ENCODE measurements around the gene IL1B. TPM values are rescaled to one million over a fixed set of nuclear protein-coding genes. Genes with fewer than 3 reads are reported as not detected.
"Not testable (repeated sequence)": the region's sequence is repeated elsewhere in the genome, so short reads cannot be mapped to it uniquely, and the experiment has no call there.

The IL1B gene
- total RNA-seq, 1 donor, result 0.36 TPM

- no peaks in the 10 kb centered on the region for H3K36me3 ChIP-seq (ENCODE audit: insufficient read depth, low read length)
- H4K20me1 ChIP-seq (ENCODE audit: insufficient read depth, low read length), result no peaks in the 10 kb centered on the region
- H2AFZ ChIP-seq (ENCODE audit: low read length), result no peak overlapping the region
- peaks cover 12% of the 10 kb centered on the region for H3K4me1 ChIP-seq (ENCODE audit: insufficient read depth, low read length)
- H3K9me3 ChIP-seq (ENCODE audit: low read depth, low read length), result no peaks in the 10 kb centered on the region
- no peaks in the 10 kb centered on the region for H3K79me2 ChIP-seq (ENCODE audit: insufficient read depth, low read length)
- no peak for TF ChIP-seq CTCF (IDR thresholded peaks at IDR 0.05; ENCODE audit: extremely low read depth, low read depth, low read length)
- no peak overlapping the region for H3K4me2 ChIP-seq (ENCODE audit: insufficient read depth, low read length)
- H3K4me3 ChIP-seq (ENCODE audit: insufficient read depth, low read length), result no peak overlapping the region
- H3K27ac ChIP-seq (ENCODE audit: low read depth, low read length), result no peak overlapping the region
- no peaks in the 10 kb centered on the region for H3K27me3 ChIP-seq (ENCODE audit: insufficient read depth, low read length)
- DNase-seq (ENCODE audit: insufficient read length, low spot score, missing footprints), result no peak
Observed at GRCh38 chr2:112866128-112866835, 29.7 kb upstream of the IL1B start.

DNA sequence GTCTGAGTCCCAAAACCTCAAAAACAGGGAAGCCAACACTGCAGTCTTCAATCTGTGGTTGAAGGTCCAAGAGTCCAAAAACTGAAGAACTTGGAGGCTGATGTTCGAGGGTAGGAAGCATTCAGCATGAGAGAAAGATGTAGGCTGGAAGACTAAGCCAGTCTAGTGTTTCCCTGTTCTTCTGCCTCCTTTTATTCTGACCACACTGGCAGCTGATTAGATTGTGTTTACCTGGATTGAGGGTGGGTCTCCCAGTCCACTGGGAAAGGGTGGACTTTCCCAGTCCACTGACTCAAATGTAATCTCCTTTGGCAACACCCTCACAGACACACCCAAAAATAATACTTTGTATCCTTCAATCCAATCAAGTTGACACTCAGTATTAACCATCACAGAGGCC lies 27.5 kb upstream of the IL1B start:
- no peaks in the 10 kb centered on the region for H3K27me3 ChIP-seq (ENCODE audit: insufficient read depth, low read length)
- H2AFZ ChIP-seq (ENCODE audit: low read length), result no peak overlapping the region
- no peak overlapping the region for H3K27ac ChIP-seq (ENCODE audit: low read depth, low read length)
- no peak overlapping the region for H3K4me2 ChIP-seq (ENCODE audit: insufficient read depth, low read length)
- H4K20me1 ChIP-seq (ENCODE audit: insufficient read depth, low read length), result no peaks in the 10 kb centered on the region
- TF ChIP-seq CTCF (IDR thresholded peaks at IDR 0.05; ENCODE audit: extremely low read depth, low read depth, low read length), result no peak
- H3K9me3 ChIP-seq (ENCODE audit: low read depth, low read length), result no peaks in the 10 kb centered on the region
- DNase-seq (ENCODE audit: insufficient read length, low spot score, missing footprints), result no peak
- no peaks in the 10 kb centered on the region for H3K36me3 ChIP-seq (ENCODE audit: insufficient read depth, low read length)
- H3K4me1 ChIP-seq (ENCODE audit: insufficient read depth, low read length), result peaks cover 2% of the 10 kb centered on the region
- H3K79me2 ChIP-seq (ENCODE audit: insufficient read depth, low read length), result no peaks in the 10 kb centered on the region
- H3K4me3 ChIP-seq (ENCODE audit: insufficient read depth, low read length), result no peak overlapping the region

- not testable (repeated sequence) for H3K27ac ChIP-seq (ENCODE audit: low read depth, low read length); H3K4me2 ChIP-seq (ENCODE audit: insufficient read depth, low read length); H2AFZ ChIP-seq (ENCODE audit: low read length); H3K4me1 ChIP-seq (ENCODE audit: insufficient read depth, low read length); H3K4me3 ChIP-seq (ENCODE audit: insufficient read depth, low read length); H3K36me3 ChIP-seq (ENCODE audit: insufficient read depth, low read length); H3K79me2 ChIP-seq (ENCODE audit: insufficient read depth, low read length); H3K9me3 ChIP-seq (ENCODE audit: low read depth, low read length); H3K27me3 ChIP-seq (ENCODE audit: insufficient read depth, low read length); H4K20me1 ChIP-seq (ENCODE audit: insufficient read depth, low read length); DNase-seq (ENCODE audit: insufficient read length, low spot score, missing footprints)
Observed at GRCh38 chr2:112859406-112860183, 23.0 kb upstream of the IL1B start.

- Histone ChIP-seq H3K4me3 (ENCODE audit: insufficient read depth, low read length) (no peak overlapping the region), H2AFZ (ENCODE audit: low read length) (peak overlapping the region; percentile 82), H3K27me3 (ENCODE audit: insufficient read depth, low read length) (no peaks in the 10 kb centered on the region)
Observed at GRCh38 chr2:112850588-112850987, 14.0 kb upstream of the IL1B start.

More at GRCh38 chr2:112850588-112850987, 14.0 kb upstream of the IL1B start:
- H3K36me3 ChIP-seq (ENCODE audit: insufficient read depth, low read length), result no peaks in the 10 kb centered on the region
- no peak for DNase-seq (ENCODE audit: insufficient read length, low spot score, missing footprints)
- H4K20me1 ChIP-seq (ENCODE audit: insufficient read depth, low read length), result no peaks in the 10 kb centered on the region
- no peak overlapping the region for H3K4me2 ChIP-seq (ENCODE audit: insufficient read depth, low read length)
- no peak for TF ChIP-seq CTCF (IDR thresholded peaks at IDR 0.05; ENCODE audit: extremely low read depth, low read depth, low read length)
- no peaks in the 10 kb centered on the region for H3K9me3 ChIP-seq (ENCODE audit: low read depth, low read length)
- H3K4me1 ChIP-seq (ENCODE audit: insufficient read depth, low read length), result no peaks in the 10 kb centered on the region
- H3K27ac ChIP-seq (ENCODE audit: low read depth, low read length), result no peak overlapping the region
- no peaks in the 10 kb centered on the region for H3K79me2 ChIP-seq (ENCODE audit: insufficient read depth, low read length)
